GM19239 (cell line): Measurements from ENCODE around the gene SP6.

Source experiments
- DNase-seq: peaks from one replicate; pipeline ENCODE4 v3.0.0; 2011; ENCODE audit warnings: low spot score; ENCODE audit not compliant: insufficient read length
- FAIRE-seq: peaks from 2 replicates; lab custom pipeline; 2011; peaks lifted over from hg19 to GRCh38; lab: Jason Lieb, UNC

SP6 gene

DNA sequence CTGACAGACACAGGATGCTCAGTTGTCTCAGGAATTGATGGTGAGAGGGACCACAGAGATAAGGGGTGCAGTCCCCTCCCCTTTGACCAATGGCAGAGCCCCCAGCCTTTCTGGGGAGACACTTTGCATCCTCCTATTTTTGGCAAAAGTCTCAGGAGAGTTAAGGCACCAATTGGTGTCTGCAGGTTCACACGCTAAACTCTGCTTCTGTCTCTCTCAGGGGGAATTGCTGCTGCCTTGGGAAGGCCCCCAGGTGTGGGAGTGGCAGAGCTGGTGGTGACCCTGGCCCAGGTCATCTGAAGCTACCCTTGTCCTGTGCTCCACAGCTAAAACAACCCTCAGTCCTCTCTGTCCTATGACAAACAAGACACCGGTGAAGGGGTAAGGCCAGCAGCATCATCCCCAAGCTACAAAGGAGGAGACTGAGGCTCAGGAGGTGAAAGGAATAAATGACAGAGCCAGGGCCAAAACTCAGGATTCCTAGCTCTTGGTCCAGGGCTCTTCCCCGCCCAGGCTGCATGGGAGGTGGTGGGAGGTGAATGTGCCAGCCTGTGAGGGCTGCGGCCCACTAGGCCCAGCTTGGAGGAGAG is 49.7 kb downstream of the SP6 start:
- DNase-seq (no peak), FAIRE-seq (no peak)

DNA sequence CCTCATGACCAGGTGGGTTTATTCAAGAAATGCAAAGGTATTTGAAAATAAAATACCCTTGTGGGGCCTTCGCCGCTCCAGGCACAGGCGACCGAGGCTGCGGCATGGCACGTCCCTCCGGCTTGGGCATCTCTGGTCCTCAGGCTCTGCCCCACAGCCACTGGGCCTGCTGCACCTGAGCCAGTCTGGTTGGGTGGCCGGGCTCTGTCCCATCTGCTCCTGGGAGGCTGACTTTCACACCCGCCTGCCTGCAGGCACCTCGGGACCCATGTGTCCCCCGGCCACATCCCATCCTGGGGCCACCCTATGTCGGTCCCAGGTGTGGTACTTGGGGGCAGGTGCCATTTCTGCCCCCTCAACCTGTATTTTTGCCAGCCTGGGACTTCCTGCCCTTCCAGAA is 50.3 kb downstream of the SP6 start:
- FAIRE-seq (no peak), DNase-seq (no peak)

DNA sequence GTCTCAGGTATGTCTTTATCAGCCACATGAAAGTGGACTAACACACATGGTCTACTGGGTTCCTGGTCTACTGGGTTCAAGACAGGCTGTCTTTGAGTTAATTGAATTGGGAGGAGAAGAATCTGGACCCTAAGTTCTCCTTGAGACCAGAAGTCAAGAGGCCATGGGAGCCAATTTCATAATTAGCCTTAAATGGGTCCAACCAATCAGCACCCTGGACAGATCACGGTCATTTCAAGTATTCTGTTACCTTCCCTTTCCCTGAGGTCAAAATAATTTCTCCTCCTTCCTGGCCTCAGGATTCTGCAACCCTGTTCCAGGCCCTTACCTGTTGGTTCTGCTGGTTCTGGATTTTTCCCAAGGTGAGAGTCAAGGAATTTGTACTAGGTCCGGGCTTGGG is 53.2 kb downstream of the SP6 start:
- no peak for DNase-seq
- no peak for FAIRE-seq
